Measurements from ENCODE around the gene NRIP3. TPM values are rescaled to one million over a fixed set of nuclear protein-coding genes. Genes with fewer than 3 reads are reported as not detected.
A peak's percentile ranks its signal among the peaks of the same experiment; 100 is the strongest.

Gene NRIP3
- total and polyA plus RNA-seq, 4 experiments from 2014 or later, result 0.63 to 1.7 (median 1.2) TPM

DNA sequence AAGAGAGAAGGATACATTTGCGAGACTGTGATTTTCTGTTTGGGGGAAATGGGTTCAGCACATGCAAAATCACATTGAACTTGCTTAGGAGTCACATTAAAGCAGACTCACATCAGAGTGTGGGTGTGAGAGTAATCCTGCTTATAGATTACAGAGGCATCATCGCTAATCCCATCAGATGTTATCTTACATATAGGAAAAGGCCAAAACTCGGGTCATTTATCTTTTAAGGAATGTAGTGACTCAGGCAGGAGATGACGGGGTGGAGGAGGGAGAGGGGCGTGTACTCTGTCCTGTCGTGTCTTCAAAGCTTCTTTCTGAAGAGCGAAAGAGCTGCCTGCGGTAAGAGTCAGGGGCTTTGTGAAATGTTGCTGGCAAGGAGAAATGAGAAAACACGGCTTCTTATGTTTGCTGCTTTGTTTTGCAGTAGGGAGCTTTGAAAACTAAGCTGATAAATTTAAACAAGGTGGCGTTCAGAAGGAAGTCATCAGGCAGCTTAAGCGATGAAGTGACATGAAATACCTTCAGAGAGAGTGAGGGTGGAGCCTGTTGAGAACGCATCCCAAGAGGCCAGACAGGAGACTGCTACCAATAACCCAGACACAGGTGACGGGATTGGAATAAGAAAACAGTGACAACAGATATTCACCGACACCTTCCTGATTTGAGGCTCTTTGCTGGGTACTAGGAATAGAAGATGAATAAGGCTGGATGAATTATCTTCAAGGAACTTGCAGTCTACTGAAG is 68.9 kb downstream of the NRIP3 start:
- Histone ChIP-seq H3K27ac (ENCODE audit: low read depth, low read length) (no peak overlapping the region), H3K27me3 (ENCODE audit: insufficient read depth, low read length) (no peaks in the 10 kb centered on the region), H3K36me3 (ENCODE audit: insufficient read depth, low read length) (no peaks in the 10 kb centered on the region), H3K4me3 (ENCODE audit: low read length in 2 of 2) (no peak overlapping the region), H3K4me1 (ENCODE audit: insufficient read depth, low read length) (no peaks in the 10 kb centered on the region), H3K9me3 (ENCODE audit: control insufficient read depth in 1 of 2, low read length in 2 of 2) (no peaks in the 10 kb centered on the region)
- H3K36me3 Mint-ChIP-seq, result no peaks in the 10 kb centered on the region
- intact Hi-C loops (cut with micrococcal nuclease), result no loop called here
- peak overlapping the region in 3 of 7 donors; percentile 1 to 37 (median 7) for H3K27ac Mint-ChIP-seq
- peaks cover 3% of the 10 kb centered on the region in 2 donors for H3K27me3 Mint-ChIP-seq
- peaks cover 0 to 3% (median under 1%) of the 10 kb centered on the region in 4 donors for H3K4me1 Mint-ChIP-seq
- H3K9me3 Mint-ChIP-seq, result no peaks in the 10 kb centered on the region
- H3K4me3 Mint-ChIP-seq, result peak overlapping the region in 5 of 8 donors; percentile 9 to 43 (median 36)
- CTCF ChIA-PET (ENCODE audit: partially characterized antibody), result interaction anchor here (1.1 kb wide), 1 partner anchor 203 kb away, joined by 3 read pairs; no protein-coding TSS in a partner anchor
- POLR2A ChIA-PET (ENCODE audit: partially characterized antibody), result no interaction called here
- DNase-seq, result no peak

DNA sequence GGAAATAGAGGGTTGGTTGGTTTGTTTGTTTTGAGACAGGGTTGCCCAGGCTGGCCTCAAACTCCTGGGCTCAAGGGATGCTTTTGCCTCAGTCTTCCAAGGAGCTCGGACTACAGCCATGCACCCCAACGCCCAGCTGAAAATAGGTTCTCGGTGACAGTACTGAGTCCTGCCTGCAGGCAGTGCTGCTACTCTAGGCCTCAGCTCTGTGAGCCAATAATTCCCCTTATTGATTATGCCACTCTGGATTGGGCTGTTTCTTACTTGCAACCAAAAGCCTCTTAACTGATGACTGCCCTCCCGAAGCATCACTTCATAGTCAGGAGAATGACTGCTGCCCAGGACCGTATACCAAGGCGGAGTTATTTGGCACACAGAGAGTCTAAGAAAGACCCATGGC is 69.9 kb downstream of the NRIP3 start:
- no peak overlapping the region for H3K4me3 ChIP-seq (ENCODE audit: low read length in 2 of 2)
- no peak overlapping the region for H3K27ac Mint-ChIP-seq
- H3K4me1 ChIP-seq (ENCODE audit: insufficient read depth, low read length), result no peaks in the 10 kb centered on the region
- no peak overlapping the region for H3K27ac ChIP-seq (ENCODE audit: low read depth, low read length)
- peaks cover 2 to 3% of the 10 kb centered on the region in 2 donors for H3K27me3 Mint-ChIP-seq
- CTCF ChIA-PET (ENCODE audit: partially characterized antibody), result no interaction called here
- no peaks in the 10 kb centered on the region for H3K27me3 ChIP-seq (ENCODE audit: insufficient read depth, low read length)
- H3K4me3 Mint-ChIP-seq, result no peak overlapping the region
- no peaks in the 10 kb centered on the region for H3K36me3 Mint-ChIP-seq
- intact Hi-C loops (cut with micrococcal nuclease), result no loop called here
- POLR2A ChIA-PET (ENCODE audit: partially characterized antibody), result no interaction called here
- DNase-seq, result no peak
- no peaks in the 10 kb centered on the region for H3K9me3 Mint-ChIP-seq
- peaks cover 0 to 3% (median under 1%) of the 10 kb centered on the region in 4 donors for H3K4me1 Mint-ChIP-seq
- H3K36me3 ChIP-seq (ENCODE audit: insufficient read depth, low read length), result no peaks in the 10 kb centered on the region
- H3K9me3 ChIP-seq (ENCODE audit: control insufficient read depth in 1 of 2, low read length in 2 of 2), result no peaks in the 10 kb centered on the region

DNA sequence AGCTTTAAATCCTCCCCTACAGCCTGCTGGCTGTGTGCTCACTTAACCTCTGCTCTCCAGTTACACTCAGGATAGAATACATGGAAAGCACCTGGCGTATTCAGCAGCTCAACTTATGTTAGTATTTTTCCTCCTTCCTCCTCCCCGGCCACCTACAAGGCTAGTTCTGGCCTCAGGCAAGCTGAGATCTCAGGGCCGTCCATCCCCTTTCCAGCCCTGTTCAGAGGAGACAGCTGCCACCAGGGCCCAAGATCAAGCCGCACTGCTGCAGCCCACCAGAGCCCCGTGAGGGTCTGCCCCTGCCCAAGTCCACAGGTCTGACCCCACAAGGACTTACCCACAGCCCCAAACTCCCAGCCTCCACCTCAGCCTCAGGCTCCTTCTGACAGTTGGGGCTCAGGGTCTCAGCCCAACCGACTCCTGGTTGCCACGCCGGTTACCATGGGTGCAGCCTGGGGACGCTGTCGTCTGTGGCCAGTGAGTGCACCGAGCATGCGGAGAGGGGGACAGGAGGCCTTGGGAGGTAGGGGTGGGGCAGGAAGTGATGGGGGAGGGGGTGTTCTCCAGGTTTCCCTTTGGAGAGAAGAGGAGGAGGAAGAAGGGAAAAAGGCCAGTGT is 71.1 kb downstream of the NRIP3 start, which contains the start of gene C11orf16:
C11orf16 (minus strand) TSS at position 384 of the 617 bp plus-strand sequence. CDS start 639 bp downstream, outside the sequence.
- Histone ChIP-seq H3K27ac (ENCODE audit: low read depth, low read length) (no peak within 1 kb of the TSS), H3K4me1 (ENCODE audit: insufficient read depth, low read length) (no peaks in the 10 kb centered on the region), H3K4me3 (ENCODE audit: low read length in 2 of 2) (no peak within 1 kb of the TSS), H3K9me3 (ENCODE audit: control insufficient read depth in 1 of 2, low read length in 2 of 2) (no peaks in the 10 kb centered on the region), H3K36me3 (ENCODE audit: insufficient read depth, low read length) (no peaks in the 10 kb centered on the region), H3K27me3 (ENCODE audit: insufficient read depth, low read length) (no peaks in the 10 kb centered on the region)
- H3K36me3 Mint-ChIP-seq, result no peaks in the 10 kb centered on the region
- no peaks in the 10 kb centered on the region for H3K9me3 Mint-ChIP-seq
- POLR2A ChIA-PET (ENCODE audit: partially characterized antibody), result no interaction called here
- peaks cover 0 to 3% (median under 1%) of the 10 kb centered on the region in 4 donors for H3K4me1 Mint-ChIP-seq
- intact Hi-C loops (cut with micrococcal nuclease), result no loop called here
- no peak within 1 kb of the TSS for H3K4me3 Mint-ChIP-seq
- H3K27me3 Mint-ChIP-seq, result peaks cover 0 to under 1% of the 10 kb centered on the region in 2 donors
- H3K27ac Mint-ChIP-seq, result no peak within 1 kb of the TSS
- CTCF ChIA-PET (ENCODE audit: partially characterized antibody), result interaction anchor here (1.3 kb wide), 1 partner anchor 574 kb away, joined by 3 read pairs; no protein-coding TSS in a partner anchor
- DNase-seq, result no peak

Other genes with a start within 250 kb of the NRIP3 start
- gene AKIP1, start 92.8 kb downstream of the NRIP3 start, total RNA-seq, result 10 to 100 TPM; 13.3 to 14.5 TPM
- gene AKIP1, start 92.8 kb downstream of the NRIP3 start, polyA plus RNA-seq, result 10 to 100 TPM; 16.5 to 20.2 TPM
- gene C11orf16, start 71.1 kb downstream of the NRIP3 start, total RNA-seq, result not detected
- gene C11orf16, start 71.1 kb downstream of the NRIP3 start, polyA plus RNA-seq, result under 1 TPM in 1 of 2 donors, not detected in 1; 0.10 TPM
- not detected for gene ASCL3, start 61.0 kb downstream of the NRIP3 start, total RNA-seq
- gene ASCL3, start 61.0 kb downstream of the NRIP3 start, polyA plus RNA-seq, result not detected
- gene TMEM9B, start 39.6 kb downstream of the NRIP3 start, total RNA-seq, result 10 to 100 TPM; 36.8 to 38.9 TPM
- 100 to 1,000 TPM in 1 of 2 donors, 10 to 100 TPM in 1; 97.6 to 164 TPM for gene TMEM9B, start 39.6 kb downstream of the NRIP3 start, polyA plus RNA-seq
- under 1 TPM in 1 of 2 experiments, not detected in 1; 0.64 TPM for gene SCUBE2, start 87.6 kb upstream of the NRIP3 start, total RNA-seq
- not detected for gene SCUBE2, start 87.6 kb upstream of the NRIP3 start, polyA plus RNA-seq